ENCODE results near the gene SLC40A1. TPM values are rescaled to one million over a fixed set of nuclear protein-coding genes. Genes with fewer than 3 reads are reported as not detected.

The SLC40A1 gene
- total and polyA plus RNA-seq, 2 of the 13 experiments (the other 11 are each of a cell fraction or from before 2014, with no cell fraction given) = 10.6 to 24.9 TPM

DNA sequence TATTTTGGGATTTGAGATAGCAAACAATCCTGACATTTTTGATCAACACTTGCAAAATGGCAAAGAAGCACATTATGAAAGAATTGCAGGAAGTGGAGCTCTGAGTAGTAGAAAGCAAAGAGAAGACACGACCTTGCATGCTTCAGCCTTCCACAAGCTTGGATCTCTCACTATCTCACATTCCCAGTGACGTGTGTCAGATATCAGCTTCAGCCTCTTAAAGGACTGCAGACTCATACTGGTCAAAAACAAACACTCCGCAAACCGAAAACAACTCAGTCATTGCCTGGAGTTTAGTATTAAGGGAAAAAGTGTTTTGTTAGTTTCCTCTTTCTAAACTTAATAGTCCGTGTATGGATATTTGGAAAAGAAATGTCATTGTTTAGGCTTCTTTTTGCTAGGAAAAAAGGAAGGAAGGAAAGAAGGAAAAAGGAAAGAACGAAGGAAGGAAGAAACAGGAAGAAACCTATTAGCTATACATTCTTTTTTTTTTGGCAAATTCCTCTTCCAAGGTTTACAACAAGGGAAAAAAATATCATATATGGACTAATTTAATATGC lies 32.6 kb upstream of the SLC40A1 start (continued):
- TF ChIP-seq, protein P1, sequence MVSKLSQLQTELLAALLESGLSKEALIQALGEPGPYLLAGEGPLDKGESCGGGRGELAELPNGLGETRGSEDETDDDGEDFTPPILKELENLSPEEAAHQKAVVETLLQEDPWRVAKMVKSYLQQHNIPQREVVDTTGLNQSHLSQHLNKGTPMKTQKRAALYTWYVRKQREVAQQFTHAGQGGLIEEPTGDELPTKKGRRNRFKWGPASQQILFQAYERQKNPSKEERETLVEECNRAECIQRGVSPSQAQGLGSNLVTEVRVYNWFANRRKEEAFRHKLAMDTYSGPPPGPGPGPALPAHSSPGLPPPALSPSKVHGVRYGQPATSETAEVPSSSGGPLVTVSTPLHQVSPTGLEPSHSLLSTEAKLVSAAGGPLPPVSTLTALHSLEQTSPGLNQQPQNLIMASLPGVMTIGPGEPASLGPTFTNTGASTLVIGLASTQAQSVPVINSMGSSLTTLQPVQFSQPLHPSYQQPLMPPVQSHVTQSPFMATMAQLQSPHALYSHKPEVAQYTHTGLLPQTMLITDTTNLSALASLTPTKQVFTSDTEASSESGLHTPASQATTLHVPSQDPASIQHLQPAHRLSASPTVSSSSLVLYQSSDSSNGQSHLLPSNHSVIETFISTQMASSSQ (IDR thresholded peaks at IDR 0.05; ENCODE audit: low read depth) = no peak
- TF ChIP-seq, protein P1 (CRISPR knock-in tag; IDR thresholded peaks at IDR 0.05; ENCODE audit: borderline replicate concordance) = no peak
- TF ChIP-seq PHB2 (IDR thresholded peaks at IDR 0.05; ENCODE audit: partially characterized antibody) (no peak), NFKBIZ (CRISPR knock-in tag; IDR thresholded peaks at IDR 0.05) (no peak), ZNF326 (CRISPR knock-in tag; IDR thresholded peaks at IDR 0.05; ENCODE audit: borderline replicate concordance) (no peak), FOXC1 (CRISPR knock-in tag; IDR thresholded peaks at IDR 0.05; ENCODE audit: borderline replicate concordance) (no peak), STAG1 (CRISPR knock-in tag; IDR thresholded peaks at IDR 0.05) (no peak)
- TF ChIP-seq, protein P2, sequence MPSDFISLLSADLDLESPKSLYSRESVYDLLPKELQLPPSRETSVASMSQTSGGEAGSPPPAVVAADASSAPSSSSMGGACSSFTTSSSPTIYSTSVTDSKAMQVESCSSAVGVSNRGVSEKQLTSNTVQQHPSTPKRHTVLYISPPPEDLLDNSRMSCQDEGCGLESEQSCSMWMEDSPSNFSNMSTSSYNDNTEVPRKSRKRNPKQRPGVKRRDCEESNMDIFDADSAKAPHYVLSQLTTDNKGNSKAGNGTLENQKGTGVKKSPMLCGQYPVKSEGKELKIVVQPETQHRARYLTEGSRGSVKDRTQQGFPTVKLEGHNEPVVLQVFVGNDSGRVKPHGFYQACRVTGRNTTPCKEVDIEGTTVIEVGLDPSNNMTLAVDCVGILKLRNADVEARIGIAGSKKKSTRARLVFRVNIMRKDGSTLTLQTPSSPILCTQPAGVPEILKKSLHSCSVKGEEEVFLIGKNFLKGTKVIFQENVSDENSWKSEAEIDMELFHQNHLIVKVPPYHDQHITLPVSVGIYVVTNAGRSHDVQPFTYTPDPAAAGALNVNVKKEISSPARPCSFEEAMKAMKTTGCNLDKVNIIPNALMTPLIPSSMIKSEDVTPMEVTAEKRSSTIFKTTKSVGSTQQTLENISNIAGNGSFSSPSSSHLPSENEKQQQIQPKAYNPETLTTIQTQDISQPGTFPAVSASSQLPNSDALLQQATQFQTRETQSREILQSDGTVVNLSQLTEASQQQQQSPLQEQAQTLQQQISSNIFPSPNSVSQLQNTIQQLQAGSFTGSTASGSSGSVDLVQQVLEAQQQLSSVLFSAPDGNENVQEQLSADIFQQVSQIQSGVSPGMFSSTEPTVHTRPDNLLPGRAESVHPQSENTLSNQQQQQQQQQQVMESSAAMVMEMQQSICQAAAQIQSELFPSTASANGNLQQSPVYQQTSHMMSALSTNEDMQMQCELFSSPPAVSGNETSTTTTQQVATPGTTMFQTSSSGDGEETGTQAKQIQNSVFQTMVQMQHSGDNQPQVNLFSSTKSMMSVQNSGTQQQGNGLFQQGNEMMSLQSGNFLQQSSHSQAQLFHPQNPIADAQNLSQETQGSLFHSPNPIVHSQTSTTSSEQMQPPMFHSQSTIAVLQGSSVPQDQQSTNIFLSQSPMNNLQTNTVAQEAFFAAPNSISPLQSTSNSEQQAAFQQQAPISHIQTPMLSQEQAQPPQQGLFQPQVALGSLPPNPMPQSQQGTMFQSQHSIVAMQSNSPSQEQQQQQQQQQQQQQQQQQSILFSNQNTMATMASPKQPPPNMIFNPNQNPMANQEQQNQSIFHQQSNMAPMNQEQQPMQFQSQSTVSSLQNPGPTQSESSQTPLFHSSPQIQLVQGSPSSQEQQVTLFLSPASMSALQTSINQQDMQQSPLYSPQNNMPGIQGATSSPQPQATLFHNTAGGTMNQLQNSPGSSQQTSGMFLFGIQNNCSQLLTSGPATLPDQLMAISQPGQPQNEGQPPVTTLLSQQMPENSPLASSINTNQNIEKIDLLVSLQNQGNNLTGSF (CRISPR knock-in tag; IDR thresholded peaks at IDR 0.05) = no peak
- TF ChIP-seq, protein P3, sequence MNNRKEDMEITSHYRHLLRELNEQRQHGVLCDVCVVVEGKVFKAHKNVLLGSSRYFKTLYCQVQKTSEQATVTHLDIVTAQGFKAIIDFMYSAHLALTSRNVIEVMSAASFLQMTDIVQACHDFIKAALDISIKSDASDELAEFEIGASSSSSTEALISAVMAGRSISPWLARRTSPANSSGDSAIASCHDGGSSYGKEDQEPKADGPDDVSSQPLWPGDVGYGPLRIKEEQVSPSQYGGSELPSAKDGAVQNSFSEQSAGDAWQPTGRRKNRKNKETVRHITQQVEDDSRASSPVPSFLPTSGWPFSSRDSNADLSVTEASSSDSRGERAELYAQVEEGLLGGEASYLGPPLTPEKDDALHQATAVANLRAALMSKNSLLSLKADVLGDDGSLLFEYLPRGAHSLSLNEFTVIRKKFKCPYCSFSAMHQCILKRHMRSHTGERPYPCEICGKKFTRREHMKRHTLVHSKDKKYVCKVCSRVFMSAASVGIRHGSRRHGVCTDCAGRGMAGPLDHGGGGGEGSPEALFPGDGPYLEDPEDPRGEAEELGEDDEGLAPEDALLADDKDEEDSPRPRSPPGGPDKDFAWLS (CRISPR knock-in tag; IDR thresholded peaks at IDR 0.05; ENCODE audit: borderline replicate concordance) = no peak
- TF ChIP-seq, protein P4, sequence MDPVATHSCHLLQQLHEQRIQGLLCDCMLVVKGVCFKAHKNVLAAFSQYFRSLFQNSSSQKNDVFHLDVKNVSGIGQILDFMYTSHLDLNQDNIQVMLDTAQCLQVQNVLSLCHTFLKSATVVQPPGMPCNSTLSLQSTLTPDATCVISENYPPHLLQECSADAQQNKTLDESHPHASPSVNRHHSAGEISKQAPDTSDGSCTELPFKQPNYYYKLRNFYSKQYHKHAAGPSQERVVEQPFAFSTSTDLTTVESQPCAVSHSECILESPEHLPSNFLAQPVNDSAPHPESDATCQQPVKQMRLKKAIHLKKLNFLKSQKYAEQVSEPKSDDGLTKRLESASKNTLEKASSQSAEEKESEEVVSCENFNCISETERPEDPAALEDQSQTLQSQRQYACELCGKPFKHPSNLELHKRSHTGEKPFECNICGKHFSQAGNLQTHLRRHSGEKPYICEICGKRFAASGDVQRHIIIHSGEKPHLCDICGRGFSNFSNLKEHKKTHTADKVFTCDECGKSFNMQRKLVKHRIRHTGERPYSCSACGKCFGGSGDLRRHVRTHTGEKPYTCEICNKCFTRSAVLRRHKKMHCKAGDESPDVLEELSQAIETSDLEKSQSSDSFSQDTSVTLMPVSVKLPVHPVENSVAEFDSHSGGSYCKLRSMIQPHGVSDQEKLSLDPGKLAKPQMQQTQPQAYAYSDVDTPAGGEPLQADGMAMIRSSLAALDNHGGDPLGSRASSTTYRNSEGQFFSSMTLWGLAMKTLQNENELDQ (CRISPR knock-in tag; IDR thresholded peaks at IDR 0.05; ENCODE audit: borderline replicate concordance) = no peak
- TF ChIP-seq, protein P5, sequence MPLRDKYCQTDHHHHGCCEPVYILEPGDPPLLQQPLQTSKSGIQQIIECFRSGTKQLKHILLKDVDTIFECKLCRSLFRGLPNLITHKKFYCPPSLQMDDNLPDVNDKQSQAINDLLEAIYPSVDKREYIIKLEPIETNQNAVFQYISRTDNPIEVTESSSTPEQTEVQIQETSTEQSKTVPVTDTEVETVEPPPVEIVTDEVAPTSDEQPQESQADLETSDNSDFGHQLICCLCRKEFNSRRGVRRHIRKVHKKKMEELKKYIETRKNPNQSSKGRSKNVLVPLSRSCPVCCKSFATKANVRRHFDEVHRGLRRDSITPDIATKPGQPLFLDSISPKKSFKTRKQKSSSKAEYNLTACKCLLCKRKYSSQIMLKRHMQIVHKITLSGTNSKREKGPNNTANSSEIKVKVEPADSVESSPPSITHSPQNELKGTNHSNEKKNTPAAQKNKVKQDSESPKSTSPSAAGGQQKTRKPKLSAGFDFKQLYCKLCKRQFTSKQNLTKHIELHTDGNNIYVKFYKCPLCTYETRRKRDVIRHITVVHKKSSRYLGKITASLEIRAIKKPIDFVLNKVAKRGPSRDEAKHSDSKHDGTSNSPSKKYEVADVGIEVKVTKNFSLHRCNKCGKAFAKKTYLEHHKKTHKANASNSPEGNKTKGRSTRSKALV (CRISPR knock-in tag; IDR thresholded peaks at IDR 0.05) = no peak
